Transverse colon (tissue), 4 donors: Measurements from ENCODE around the gene FHAD1. TPM values are rescaled to one million over a fixed set of nuclear protein-coding genes. Genes with fewer than 3 reads are reported as not detected.
A peak's percentile ranks its signal among the peaks of the same experiment; 100 is the strongest.

Experiments
- DNase-seq: peaks from one replicate; pipeline ENCODE4 v3.0.0-alpha.2; 2019
- H3K27ac ChIP-seq, 4 donors: fragments of 200-600 bp; sonication (generic); 2 replicates each; pipeline ENCODE4 v1.5.1; 2016 to 2018; ENCODE audit warnings: inconsistent platforms in 4 of 4
- H3K27me3 ChIP-seq: fragments of 200-600 bp; sonication (generic); 2 replicates; pipeline ENCODE4 v1.5.1; 2017; ENCODE audit warnings: inconsistent platforms
- H3K36me3 ChIP-seq, 4 donors: fragments of 200-600 bp; sonication (generic); 2 replicates each; pipeline ENCODE4 v1.5.1; 2017 to 2019; ENCODE audit warnings: inconsistent platforms in 4 of 4
- H3K4me1 ChIP-seq, 4 donors: fragments of 200-600 bp; sonication (generic); 2 replicates each; pipeline ENCODE4 v1.5.1; 2017 to 2020; ENCODE audit warnings: inconsistent platforms in 4 of 4
- H3K4me3 ChIP-seq, 4 donors: fragments of 200-600 bp; sonication (generic); 1 replicate in 1 of 4; 2 replicates in 3 of 4; pipeline versions ENCODE4 v1.5.1 to v1.6.1; 2017 to 2019; ENCODE audit warnings: inconsistent platforms in 4 of 4
- H3K9me3 ChIP-seq, 2 donors: fragments of 200-600 bp; sonication (generic); 2 replicates each; pipeline ENCODE4 v1.5.1; 2017 to 2019; ENCODE audit warnings: inconsistent platforms in 2 of 2
- CTCF ChIP-seq, 5 experiments: fragments of 200-600 bp in 3 of 5; fragments of 450-650 bp in 2 of 5; sonication (generic) in 3 of 5; IDR thresholded peaks; 1 replicate in 2 of 5; 2 replicates in 3 of 5; pipeline ENCODE4 v1.5.1; 2016 to 2017; ENCODE audit warnings: antibody characterized with exemption in 5 of 5, inconsistent platforms in 3 of 5, mild to moderate bottlenecking in 2 of 5, moderate library complexity in 1 of 5
- EP300 ChIP-seq: sonication (generic); formaldehyde crosslinking; IDR thresholded peaks from one replicate; pipeline ENCODE4 v1.6.1; 2017; ENCODE audit warnings: antibody characterized with exemption, low read depth
- POLR2A ChIP-seq: fragments of 450-650 bp; IDR thresholded peaks from one replicate; pipeline ENCODE4 v1.6.1; 2016; ENCODE audit warnings: antibody characterized with exemption, mild to moderate bottlenecking, moderate library complexity
- POLR2AphosphoS5 ChIP-seq, 3 donors: sonication (generic); formaldehyde crosslinking; IDR thresholded peaks; one replicate each; pipeline ENCODE4 v1.6.1; 2016; ENCODE audit warnings: antibody characterized with exemption in 3 of 3
- WGBS, 2 donors: methylation state at CpG; one replicate each; pipeline ENCODE4 v1.1.5; 2018; ENCODE audit warnings: low coverage in 1 of 2; 5-methylcytosine and 5-hydroxymethylcytosine counted together
- in situ Hi-C, 4 donors: fragments of 200-750 bp; cut with MboI; loops; one replicate each; pipeline versions ENCODE4 v1.15.0 to v1.15.1; 2017; ENCODE audit warnings: low sequenced_read_pairs in 3 of 4, low pct_ligation_motif_present in 1 of 4, low pct_unique_long_range_greater_than_20kb in 1 of 4
- intact Hi-C: fragments of 100-400 bp; cut with DNase I; formaldehyde crosslinking; loops from one replicate; pipeline ENCODE4 v1.15.1; 2023; ENCODE audit warnings: low total_unique reads
- total RNA-seq, 4 donors: library from RNA; depleted of rRNA; stranded (reverse); fragments of >200 nt; gene quantifications; one replicate each; pipeline ENCODE4 v1.1.0, GENCODE V29; 2016

FHAD1 gene
- total RNA-seq, 4 donors from 2014 or later = 0.75 to 0.82 TPM; not detected in 2

- no peak for TF ChIP-seq EP300
- no peak for TF ChIP-seq CTCF (IDR thresholded peaks at IDR 0.05)
- no peak for TF ChIP-seq POLR2AphosphoS5 (IDR thresholded peaks at IDR 0.05)
- no peak for TF ChIP-seq POLR2A
- in situ Hi-C loops (no loop called here), intact Hi-C loops (no loop called here)
- no peak for DNase-seq
- H3K4me1 ChIP-seq = peaks cover 0 to 17% (median 8%) of the 10 kb centered on the region in 4 donors
- WGBS, 2 donors = 74% methylated on average over 4 of the region's 4 CpGs; no CpG with 5 or more reads in 1 of the 2 donors
- no peaks in the 10 kb centered on the region for H3K36me3 ChIP-seq
- H3K4me3 ChIP-seq = no peak overlapping the region
- no peaks in the 10 kb centered on the region for H3K27me3 ChIP-seq
- no peaks in the 10 kb centered on the region for H3K9me3 ChIP-seq
- no peak overlapping the region for H3K27ac ChIP-seq
Measured at GRCh38 chr1:15224974-15225373, 22.0 kb upstream of the FHAD1 start.

GRCh38 chr1:15225461-15225860 lies 21.6 kb upstream of the FHAD1 start:
- intact Hi-C loops (no loop called here), in situ Hi-C loops (no loop called here)
- no peak for TF ChIP-seq CTCF (IDR thresholded peaks at IDR 0.05)
- no peak for TF ChIP-seq POLR2AphosphoS5 (IDR thresholded peaks at IDR 0.05)
- no peak for TF ChIP-seq POLR2A
- TF ChIP-seq EP300 = no peak
- H3K27ac ChIP-seq = no peak overlapping the region
- WGBS, 2 donors = 59 to 75% methylated on average over 3 to 4 of the region's 4 CpGs
- H3K4me3 ChIP-seq = no peak overlapping the region
- no peak for DNase-seq
- H3K4me1 ChIP-seq = peaks cover 0 to 22% (median 8%) of the 10 kb centered on the region in 4 donors
- no peaks in the 10 kb centered on the region for H3K36me3 ChIP-seq
- no peaks in the 10 kb centered on the region for H3K9me3 ChIP-seq
- H3K27me3 ChIP-seq = no peaks in the 10 kb centered on the region

- H3K36me3 ChIP-seq = no peaks in the 10 kb centered on the region
- DNase-seq = no peak
- H3K27me3 ChIP-seq = no peaks in the 10 kb centered on the region
- TF ChIP-seq POLR2AphosphoS5 (IDR thresholded peaks at IDR 0.05) (no peak), POLR2A (no peak), EP300 (no peak), CTCF (IDR thresholded peaks at IDR 0.05) (no peak)
- WGBS, 2 donors = 83 to 89% methylated on average over 8 to 16 of the region's 17 CpGs
- no peak overlapping the region for H3K27ac ChIP-seq
- intact Hi-C loops = no loop called here
- no peaks in the 10 kb centered on the region for H3K9me3 ChIP-seq
- in situ Hi-C loops = no loop called here
- peaks cover 0 to 13% (median 3%) of the 10 kb centered on the region in 4 donors for H3K4me1 ChIP-seq
- H3K4me3 ChIP-seq = no peak overlapping the region
Measured at GRCh38 chr1:15226388-15227255, 20.4 kb upstream of the FHAD1 start.

- intact Hi-C loops = no loop called here
- no peaks in the 10 kb centered on the region for H3K27me3 ChIP-seq
- WGBS, 2 donors = 38 to 54% methylated on average over 2 to 4 of the region's 4 CpGs
- no peak overlapping the region for H3K4me3 ChIP-seq
- no peaks in the 10 kb centered on the region for H3K9me3 ChIP-seq
- in situ Hi-C loops = no loop called here
- peaks cover 0 to 12% (median 3%) of the 10 kb centered on the region in 4 donors for H3K4me1 ChIP-seq
- no peaks in the 10 kb centered on the region for H3K36me3 ChIP-seq
- TF ChIP-seq POLR2AphosphoS5 (IDR thresholded peaks at IDR 0.05) (peak in 2 of 3 donors; percentile 10 to 56), POLR2A (no peak)
- DNase-seq = peak; percentile 77
- H3K27ac ChIP-seq = peak overlapping the region; percentile 50 to 68 (median 64)
Measured at GRCh38 chr1:15229707-15230131, 17.3 kb upstream of the FHAD1 start.
